Mesenchymal stem cell (in vitro differentiated cells and primary cell): ENCODE data around the gene PIPOX.
A peak's percentile ranks its signal among the peaks of the same experiment; 100 is the strongest.

ENCODE experiments used
- DNase-seq: peaks from one replicate; pipeline ENCODE4 v3.0.0-alpha.2; 2013
- H2AFZ ChIP-seq: one replicate; pipeline ENCODE4 v1.6.1; 2013; ENCODE audit warnings: low read depth, mild to moderate bottlenecking, control low read depth, inconsistent platforms, low read length, moderate library complexity
- H2AK5ac ChIP-seq: 2 replicates; pipeline ENCODE4 v1.6.1; 2013; ENCODE audit warnings: low read length, moderate library complexity, mild to moderate bottlenecking, inconsistent platforms; ENCODE audit not compliant: severe bottlenecking
- H2BK120ac ChIP-seq: one replicate; pipeline ENCODE4 v1.6.1; 2013; ENCODE audit warnings: low read depth, mild to moderate bottlenecking, inconsistent platforms, low read length, moderate library complexity
- H2BK12ac ChIP-seq, 2 experiments: one replicate each; pipeline ENCODE4 v1.6.1; 2013; ENCODE audit warnings: inconsistent platforms in 2 of 2, low read length in 2 of 2, mild to moderate bottlenecking in 2 of 2, moderate library complexity in 2 of 2, control low read depth in 1 of 2
- H2BK15ac ChIP-seq: one replicate; pipeline ENCODE4 v1.6.1; 2013; ENCODE audit warnings: mild to moderate bottlenecking, low read depth, inconsistent platforms; ENCODE audit not compliant: poor library complexity, severe bottlenecking
- H2BK5ac ChIP-seq: 2 replicates; pipeline ENCODE4 v1.6.1; 2013; ENCODE audit warnings: low read depth, mild to moderate bottlenecking, low read length, control low read depth, inconsistent platforms; ENCODE audit not compliant: poor library complexity, severe bottlenecking
- H3K14ac ChIP-seq, 2 experiments: one replicate each; pipeline ENCODE4 v1.6.1; 2013; ENCODE audit warnings: inconsistent platforms in 2 of 2, low read length in 2 of 2, control low read depth in 1 of 2, mild to moderate bottlenecking in 1 of 2, moderate library complexity in 1 of 2
- H3K18ac ChIP-seq, 2 experiments: one replicate each; pipeline ENCODE4 v1.6.1; 2013; ENCODE audit warnings: inconsistent platforms in 2 of 2, low read length in 2 of 2, control low read depth in 1 of 2, low read depth in 1 of 2, mild to moderate bottlenecking in 1 of 2
- H3K23ac ChIP-seq, 2 experiments: one replicate each; pipeline ENCODE4 v1.6.1; 2013; ENCODE audit warnings: inconsistent platforms in 2 of 2, low read length in 2 of 2, mild to moderate bottlenecking in 2 of 2, moderate library complexity in 2 of 2, control low read depth in 1 of 2
- H3K27ac ChIP-seq: 2 replicates; pipeline ENCODE4 v1.5.1; 2013; ENCODE audit warnings: mild to moderate bottlenecking, moderate library complexity, low read length, control low read depth, inconsistent platforms; ENCODE audit not compliant: poor library complexity, severe bottlenecking
- H3K27me3 ChIP-seq, 2 experiments: 2 replicates each; pipeline versions ENCODE4 v1.6.1 to v1.7.0; 2013; ENCODE audit warnings: low read length in 2 of 2, mild to moderate bottlenecking in 2 of 2, moderate library complexity in 2 of 2, control low read depth in 1 of 2, inconsistent platforms in 1 of 2; ENCODE audit not compliant: control insufficient read depth in 1 of 2, insufficient read depth in 1 of 2
- H3K36me3 ChIP-seq, 2 experiments: 2 replicates each; pipeline versions ENCODE4 v1.6.1 to v1.7.0; 2013; ENCODE audit warnings: low read length in 2 of 2, control low read depth in 1 of 2, inconsistent platforms in 1 of 2, low read depth in 1 of 2, mild to moderate bottlenecking in 1 of 2; ENCODE audit not compliant: insufficient read depth in 2 of 2, control insufficient read depth in 1 of 2
- H3K4ac ChIP-seq, 2 experiments: one replicate each; pipeline ENCODE4 v1.6.1; 2013; ENCODE audit warnings: inconsistent platforms in 2 of 2, low read length in 2 of 2, mild to moderate bottlenecking in 2 of 2, moderate library complexity in 2 of 2, control low read depth in 1 of 2, low read depth in 1 of 2
- H3K4me1 ChIP-seq: 2 replicates; pipeline ENCODE4 v1.6.1; 2013; ENCODE audit warnings: low read depth, low read length, control low read depth; ENCODE audit not compliant: control insufficient read depth, insufficient read depth
- H3K4me2 ChIP-seq: 2 replicates; pipeline ENCODE4 v1.6.1; 2013; ENCODE audit warnings: low read length, mild to moderate bottlenecking, inconsistent platforms; ENCODE audit not compliant: poor library complexity, severe bottlenecking
- H3K4me3 ChIP-seq, 2 experiments: 2 replicates each; pipeline versions ENCODE4 v1.5.1 to v1.7.0; 2013; ENCODE audit warnings: low read length in 2 of 2, mild to moderate bottlenecking in 2 of 2, control low read depth in 1 of 2, low read depth in 1 of 2; ENCODE audit not compliant: insufficient read depth in 1 of 2
- H3K79me1 ChIP-seq: replicated peaks from 2 replicates; pipeline ENCODE4 v1.6.1; 2013; ENCODE audit warnings: mild to moderate bottlenecking, control low read depth, low read length, inconsistent platforms; ENCODE audit not compliant: poor library complexity, severe bottlenecking
- H3K9ac ChIP-seq: 2 replicates; pipeline ENCODE4 v1.7.0; 2013; ENCODE audit warnings: mild to moderate bottlenecking, low read length, moderate library complexity
- H3K9me3 ChIP-seq: 2 replicates; pipeline ENCODE4 v1.7.0; 2013; ENCODE audit warnings: mild to moderate bottlenecking, low read length; ENCODE audit not compliant: control insufficient read depth
- H4K8ac ChIP-seq: one replicate; pipeline ENCODE4 v1.6.1; 2013; ENCODE audit warnings: inconsistent platforms, mild to moderate bottlenecking, low read length, moderate library complexity
- H4K91ac ChIP-seq: one replicate; pipeline ENCODE4 v1.6.1; 2013; ENCODE audit warnings: mild to moderate bottlenecking, low read length, inconsistent platforms
- WGBS: methylation state at CpG from one replicate; pipeline ENCODE4 v1.1.7; 2013; ENCODE audit warnings: mixed read lengths; 5-methylcytosine and 5-hydroxymethylcytosine counted together

PIPOX gene

DNA sequence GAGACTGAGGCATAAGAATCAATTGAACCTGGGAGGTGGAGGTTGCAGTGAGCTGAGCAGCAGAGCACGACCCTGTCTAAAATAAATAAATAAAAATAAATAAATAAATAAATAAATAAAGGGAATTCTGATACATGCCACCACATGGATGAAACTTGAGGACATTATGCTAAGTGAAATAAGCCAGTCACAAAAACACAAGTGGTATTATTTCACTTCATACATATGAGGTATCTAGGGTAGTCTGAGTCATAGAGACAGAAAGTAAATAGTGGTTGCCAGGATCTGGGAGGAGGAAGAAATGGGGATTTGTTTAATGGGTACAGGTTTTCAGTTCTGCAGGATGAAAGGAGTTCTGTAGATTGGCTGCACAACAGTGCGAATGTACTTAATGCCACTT lies 16.3 kb downstream of the PIPOX start:
- Histone ChIP-seq H3K36me3 (no peaks in the 10 kb centered on the region), H2BK120ac (no peak overlapping the region), H3K4me3 (no peak overlapping the region), H3K4me1 (no peaks in the 10 kb centered on the region), H2BK15ac (no peak overlapping the region), H2AFZ (no peak overlapping the region), H3K18ac (no peak overlapping the region), H3K27me3 (peaks cover 26 to 73% of the 10 kb centered on the region in 2 experiments), H2BK12ac (no peak overlapping the region), H3K9me3 (no peaks in the 10 kb centered on the region), H3K4ac (no peak overlapping the region), H4K8ac (no peak overlapping the region), H3K27ac (no peak overlapping the region), H2AK5ac (no peak overlapping the region), H3K23ac (no peak overlapping the region), H3K4me2 (no peak overlapping the region), H2BK5ac (no peak overlapping the region), H4K91ac (no peak overlapping the region), H3K79me1 (no peaks in the 10 kb centered on the region), H3K9ac (no peak overlapping the region), H3K14ac (no peak overlapping the region)
- 100% methylated on average over 1 of the region's 2 CpGs for WGBS
- peak; percentile 73 for DNase-seq

DNA sequence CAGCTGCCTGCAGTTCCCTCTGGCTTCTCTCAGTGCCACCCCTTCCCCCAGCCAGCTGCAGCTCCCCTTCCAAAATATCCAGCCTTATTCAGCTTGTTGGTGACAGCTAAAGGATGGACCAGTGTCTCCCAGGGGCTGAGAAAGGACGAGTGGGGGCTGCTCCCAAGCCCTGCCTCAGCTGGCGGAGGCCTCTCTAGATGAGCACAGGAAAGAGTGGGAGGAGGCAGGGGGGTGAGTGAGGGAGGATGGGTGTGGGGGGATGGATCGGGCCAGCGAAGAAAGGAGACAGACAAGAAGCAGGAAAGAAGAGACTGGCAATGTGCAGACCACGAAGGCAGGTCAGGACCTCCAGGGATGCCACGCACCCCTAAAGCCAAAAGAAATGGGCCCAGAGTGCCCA lies 17.5 kb downstream of the PIPOX start:
- H4K91ac ChIP-seq = no peak overlapping the region
- 65% methylated on average over 6 of the region's 6 CpGs for WGBS
- H3K14ac ChIP-seq = no peak overlapping the region

DNA sequence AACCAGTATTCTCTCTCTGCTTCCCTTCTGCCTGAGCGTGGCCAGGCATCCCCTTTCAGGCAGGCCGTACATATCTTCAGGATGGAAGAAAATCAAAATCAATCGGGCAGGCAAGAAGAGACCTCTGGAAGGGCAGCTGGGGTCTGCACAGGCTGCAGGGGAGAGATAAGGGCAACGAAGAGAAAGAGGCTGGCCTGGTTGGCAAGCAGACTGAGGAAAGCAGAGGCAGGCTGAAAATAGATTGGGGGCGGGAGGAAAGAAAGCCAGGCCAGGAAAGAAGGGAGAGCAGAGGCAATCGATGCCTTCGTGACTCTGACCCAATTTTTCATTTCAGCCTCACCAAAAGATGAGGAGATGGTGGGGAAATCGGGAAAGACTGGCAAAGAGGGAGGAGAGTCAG lies 18.1 kb downstream of the PIPOX start:
- no peak for DNase-seq
- no peak overlapping the region for H2BK5ac ChIP-seq
- H3K79me1 ChIP-seq = no peaks in the 10 kb centered on the region
- no peak overlapping the region for H3K4me3 ChIP-seq
- no peak overlapping the region for H3K9ac ChIP-seq
- WGBS = 68% methylated on average over 8 of the region's 8 CpGs
- no peak overlapping the region for H3K23ac ChIP-seq
- H2BK12ac ChIP-seq = no peak overlapping the region
- no peak overlapping the region for H3K14ac ChIP-seq
- no peak overlapping the region for H3K27ac ChIP-seq
- no peak overlapping the region for H2BK120ac ChIP-seq
- no peak overlapping the region for H4K91ac ChIP-seq
- no peak overlapping the region for H3K18ac ChIP-seq
- H4K8ac ChIP-seq = no peak overlapping the region
- no peak overlapping the region for H3K4ac ChIP-seq
- H2AK5ac ChIP-seq = no peak overlapping the region
- no peaks in the 10 kb centered on the region for H3K4me1 ChIP-seq
- no peaks in the 10 kb centered on the region for H3K9me3 ChIP-seq
- H3K36me3 ChIP-seq = no peaks in the 10 kb centered on the region
- peaks cover 15 to 71% of the 10 kb centered on the region in 2 experiments for H3K27me3 ChIP-seq
- no peak overlapping the region for H3K4me2 ChIP-seq
- no peak overlapping the region for H2BK15ac ChIP-seq
- H2AFZ ChIP-seq = no peak overlapping the region

More for the DNA sequence above, 17.5 kb downstream of the PIPOX start:
- Histone ChIP-seq H2BK120ac (no peak overlapping the region), H4K8ac (no peak overlapping the region), H2BK12ac (no peak overlapping the region), H2AK5ac (no peak overlapping the region), H3K4me3 (no peak overlapping the region), H2BK5ac (no peak overlapping the region), H3K4me1 (no peaks in the 10 kb centered on the region), H3K27ac (no peak overlapping the region), H3K23ac (no peak overlapping the region), H3K9ac (no peak overlapping the region), H3K27me3 (peaks cover 15 to 71% of the 10 kb centered on the region in 2 experiments), H2BK15ac (no peak overlapping the region), H3K9me3 (no peaks in the 10 kb centered on the region), H3K36me3 (no peaks in the 10 kb centered on the region), H3K18ac (no peak overlapping the region), H3K4ac (no peak overlapping the region), H3K4me2 (no peak overlapping the region), H3K79me1 (no peaks in the 10 kb centered on the region), H2AFZ (no peak overlapping the region)
- DNase-seq = no peak

DNA sequence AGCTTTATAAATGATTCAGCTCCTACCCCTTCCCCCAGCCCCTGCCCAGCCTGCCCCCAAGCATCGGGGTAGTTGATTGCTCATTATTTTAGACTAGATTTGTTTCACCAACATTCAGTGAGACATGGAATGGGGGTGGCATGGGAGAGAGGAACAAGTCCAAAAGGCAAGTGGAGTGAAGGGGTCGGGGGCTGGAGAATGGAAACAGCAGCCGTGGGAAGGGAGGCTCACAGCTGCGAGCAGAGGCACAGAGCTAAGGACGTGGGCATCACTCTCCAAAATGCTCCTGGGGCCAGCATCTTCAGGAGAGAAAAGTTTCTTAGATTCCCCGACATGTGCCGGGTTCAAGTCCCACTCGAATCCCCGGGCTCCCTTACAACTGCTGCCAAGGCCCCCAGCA lies 19.3 kb downstream of the PIPOX start:
- no peak overlapping the region for H3K27ac ChIP-seq
- no peak overlapping the region for H2BK15ac ChIP-seq
- H2AFZ ChIP-seq = no peak overlapping the region
- no peaks in the 10 kb centered on the region for H3K9me3 ChIP-seq
- H3K18ac ChIP-seq = no peak overlapping the region
- H3K27me3 ChIP-seq = peaks cover 16 to 70% of the 10 kb centered on the region in 2 experiments
- DNase-seq = no peak
- H3K14ac ChIP-seq = no peak overlapping the region
- no peak overlapping the region for H3K4me3 ChIP-seq
- no peak overlapping the region for H3K4me2 ChIP-seq
- H4K8ac ChIP-seq = no peak overlapping the region
- no peak overlapping the region for H3K23ac ChIP-seq
- no peak overlapping the region for H4K91ac ChIP-seq
- H3K4me1 ChIP-seq = no peaks in the 10 kb centered on the region
- H2BK120ac ChIP-seq = no peak overlapping the region
- no peak overlapping the region for H3K4ac ChIP-seq
- H3K9ac ChIP-seq = no peak overlapping the region
- H2BK5ac ChIP-seq = no peak overlapping the region
- no peak overlapping the region for H2AK5ac ChIP-seq
- no peak overlapping the region for H2BK12ac ChIP-seq
- whole genome bisulfite sequencing = 90% methylated on average over 8 of the region's 9 CpGs
- no peaks in the 10 kb centered on the region for H3K36me3 ChIP-seq
- no peaks in the 10 kb centered on the region for H3K79me1 ChIP-seq
